ENCODE data around the gene TMEM138.

- TF ChIP-seq CTCF (IDR thresholded peaks at IDR 0.05) (no peak), POLR2A (IDR thresholded peaks at IDR 0.05) (no peak)
Measured at GRCh38 chr11:61380884-61381283, 18.7 kb downstream of the TMEM138 start.

Measured in body of pancreas (tissue), 4 donors.